ENCODE data around the gene GID8. TPM values are rescaled to one million over a fixed set of nuclear protein-coding genes. Genes with fewer than 3 reads are reported as not detected.

The GID8 gene
- total RNA-seq (31.4 and 34.6 TPM in 2 replicates), polyA plus RNA-seq (20.6 and 25.3 TPM in 2 replicates), polyA minus RNA-seq (29.6 and 31.1 TPM in 2 replicates), Bru-seq, nascent RNA (percentile 84 among the genes with signal in this experiment), BruChase-seq, experiment 1, labeled RNA remaining after a 6-hour chase (percentile 96 among the genes with signal in this experiment), BruChase-seq, experiment 2, labeled RNA remaining after a 2-hour chase (percentile 96 among the genes with signal in this experiment)
- 25.6 and 27.1 TPM in 2 replicates for polyA plus RNA-seq (2011; cell fraction: cytosol; rRNA removed)
- polyA plus RNA-seq (2011; cell fraction: nucleus; rRNA removed), result 18.7 and 21.7 TPM in 2 replicates
- 28.2 and 28.9 TPM in 2 replicates for polyA plus RNA-seq (2012)
- 13.2 TPM for polyA minus RNA-seq (2011; cell fraction: cytosol; rRNA and poly(A)+ RNA removed)
- 12.6 and 13.0 TPM in 2 replicates for polyA minus RNA-seq (2011; cell fraction: nucleus; rRNA and poly(A)+ RNA removed)
- long read RNA-seq, full-length matches to known transcripts, result 39 of 56 reads
- long read RNA-seq, partial matches to known transcripts, result 10 of 56 reads
- long read RNA-seq, other reads (novel, unspliced or antisense), result 7 of 56 reads

DNA sequence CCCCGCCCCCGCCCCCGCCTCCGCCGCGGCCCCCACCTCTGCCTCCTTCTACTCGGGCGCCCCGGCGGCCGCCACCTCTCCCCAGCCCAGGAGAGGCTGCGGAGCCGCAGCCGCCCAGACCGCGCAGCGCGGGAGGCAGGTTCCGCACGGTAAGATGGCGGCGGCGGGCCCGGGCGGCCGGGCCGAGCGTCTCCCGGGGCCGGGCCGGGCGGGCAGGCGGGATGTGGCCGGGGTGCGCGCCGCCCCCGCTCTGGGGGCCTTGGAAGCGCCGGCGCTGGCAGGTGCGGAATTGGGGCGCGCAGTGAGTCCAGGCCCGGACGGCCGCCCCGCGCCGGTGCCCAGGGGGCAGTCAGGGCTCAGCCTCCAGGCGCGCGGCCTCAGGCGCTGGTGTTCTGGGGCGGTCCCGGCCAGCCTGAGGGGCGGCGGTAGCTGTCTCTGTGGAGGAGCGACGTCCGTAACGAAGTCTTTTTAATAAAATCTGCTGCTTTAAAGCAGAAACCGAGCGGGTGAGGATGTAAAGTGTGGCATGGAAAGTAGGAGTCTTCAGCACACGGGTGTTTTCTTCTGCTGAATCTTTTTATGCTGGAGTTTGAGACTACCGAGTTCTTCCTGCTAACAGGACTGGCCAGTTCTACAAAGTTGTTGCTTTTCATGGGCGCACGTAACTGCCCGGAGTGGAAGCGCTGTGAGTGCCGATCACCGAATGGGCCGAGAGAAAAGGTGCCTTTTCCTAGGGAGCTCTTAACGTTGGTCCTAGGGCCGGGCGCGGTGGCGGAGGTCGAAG is at the start of gene GID8:
GID8 (plus strand) TSS at position 43 of the 784 bp plus-strand sequence. CDS start 3,356 bp downstream, outside the sequence.
- FAIRE-seq, result no peak
- intact Hi-C loops (cut with micrococcal nuclease), result loop anchor here (1.0 kb wide), 1 partner anchor 14 kb away; the partner anchor contains the start of gene SLC17A9

More for the DNA sequence above, at the start of gene GID8:
- Histone ChIP-seq H3K4me2 (ENCODE audit: insufficient read depth, low read length) (peak within 1 kb of the TSS; percentile 98), H4K20me1 (replicated peaks; ENCODE audit: control insufficient read depth, extremely low read depth, insufficient read depth, low read length) (no peaks in the 10 kb centered on the region), H3K4me3 (replicated peaks in 1 of 3; ENCODE audit: insufficient read depth in 1 of 3, low read depth in 1 of 3, low read length in 3 of 3) (peak within 1 kb of the TSS; percentile 97 to 99 (median 98)), H3K9me3 (replicated peaks; ENCODE audit: control insufficient read depth, insufficient read depth, low read length) (no peaks in the 10 kb centered on the region), H3K9me1 (replicated peaks; ENCODE audit: control insufficient read depth, extremely low read depth, insufficient read depth, low read length) (no peaks in the 10 kb centered on the region), H3K9ac (replicated peaks; ENCODE audit: extremely low read depth, insufficient read depth, low read length) (peak within 1 kb of the TSS; percentile 92), H3K4me1 (ENCODE audit: control insufficient read depth, extremely low read depth, insufficient read depth, low read length) (peaks cover 6% of the 10 kb centered on the region), H3K79me2 (ENCODE audit: control insufficient read depth, insufficient read depth, low read length) (peaks cover 78% of the 10 kb centered on the region), H3K27me3 (ENCODE audit: control insufficient read depth in 2 of 2, insufficient read depth in 2 of 2, low read length in 2 of 2) (no peaks in the 10 kb centered on the region), H3K36me3 (ENCODE audit: control insufficient read depth in 2 of 2, extremely low read depth in 1 of 2, insufficient read depth in 2 of 2, low read length in 2 of 2) (peaks cover 0 to 12% of the 10 kb centered on the region in 2 experiments), H3K27ac (ENCODE audit: insufficient read depth, low read depth, low read length) (peak within 1 kb of the TSS; percentile 65), H2AFZ (ENCODE audit: low read depth, low read length) (peak within 1 kb of the TSS; percentile 19)
- DNase-seq (ENCODE audit: low read depth, low spot score), result peak; percentile 69
- ChIA-PET POLR2A (interaction anchor here (0.6 kb wide), 1 partner anchor 115 kb away, joined by 3 read pairs; no protein-coding TSS in a partner anchor), CTCF (interaction anchor here (0.7 to 2.4 kb wide), 12 partner anchors 10 to 71 kb away, joined by 3 to 9 read pairs (median 4); partner anchors contain the start of genes DIDO1 and SLC17A9)
- peak in 1 of 2 donors; percentile 4 for TF ChIP-seq CTCF (IDR thresholded peaks at IDR 0.05; ENCODE audit: extremely low read depth in 1 of 2, insufficient read depth in 1 of 2, low read depth in 1 of 2, low read length in 2 of 2)
- TF ChIP-seq MYC (IDR thresholded peaks at IDR 0.05; ENCODE audit: low read depth, low read length), result no peak
- dilution Hi-C loops (cut with MboI; ENCODE audit: extremely low pct_ligation_motif_present, low sequenced_read_pairs), result no loop called here
- BruUV-seq (replicated peaks), result no TSS peak
